ENCODE data around the gene TAS2R1.

TAS2R1 gene

DNA sequence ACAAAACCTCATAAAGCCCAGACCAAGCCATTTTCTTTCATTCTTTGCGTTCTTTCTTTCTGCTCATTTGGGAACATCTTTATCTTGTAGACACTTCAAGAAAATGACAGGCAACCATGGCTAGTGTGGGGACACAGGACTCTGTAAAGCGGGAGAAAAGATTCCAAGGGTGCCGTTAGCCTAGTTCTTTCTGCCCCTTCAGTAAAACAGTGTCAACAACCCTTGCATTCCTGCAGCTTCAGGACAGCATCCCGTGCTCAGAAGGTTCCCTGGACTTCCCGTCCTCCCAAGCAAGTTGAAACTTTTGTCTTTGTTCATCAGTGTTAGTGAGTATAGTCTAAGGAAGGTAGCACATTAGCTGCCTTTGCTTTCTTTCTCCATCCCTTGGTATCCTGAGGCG, 41.9 kb downstream of the TAS2R1 start:
- DNase-seq (ENCODE audit: low read depth in 2 of 2): no peak

DNA sequence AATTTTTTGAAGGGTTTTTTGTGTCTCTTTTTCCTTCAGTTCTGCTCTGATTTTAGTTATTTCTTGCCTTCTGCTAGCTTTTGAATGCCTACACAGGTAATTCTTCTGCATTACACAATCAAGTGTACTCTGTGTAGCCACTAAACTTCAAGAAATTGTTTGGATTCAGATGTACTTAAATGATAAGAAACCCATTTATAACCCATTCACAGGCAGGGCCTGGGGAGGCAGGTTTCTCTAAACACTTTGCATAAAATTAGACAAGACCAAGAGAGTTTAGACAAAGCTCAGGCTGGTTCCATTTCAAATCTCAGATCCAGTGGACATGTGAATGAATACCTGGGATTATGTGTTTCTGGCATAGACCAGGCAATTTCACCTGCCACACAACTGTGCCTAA, 43.0 kb downstream of the TAS2R1 start:
- no peak for DNase-seq (ENCODE audit: low read depth in 2 of 2)

DNA sequence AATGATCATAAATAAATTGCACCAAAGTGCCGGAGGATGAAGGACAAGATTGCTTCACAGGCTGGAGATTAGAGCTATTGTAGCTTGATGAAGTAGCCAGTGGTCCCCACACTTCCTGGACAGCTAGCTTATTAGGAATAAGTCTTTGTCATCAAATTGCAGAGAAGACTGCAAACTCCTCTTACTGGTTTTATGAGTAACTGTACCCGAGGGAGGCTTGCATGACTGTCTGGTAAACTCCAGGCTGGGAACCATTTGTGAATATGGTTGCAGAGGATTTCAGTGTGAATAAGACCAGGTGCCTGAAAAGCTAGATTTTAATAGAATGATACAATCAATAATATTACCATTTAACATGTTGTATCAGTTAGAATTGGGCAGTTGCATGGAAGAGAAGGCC, 47.7 kb downstream of the TAS2R1 start:
- no peak for DNase-seq (ENCODE audit: low read depth in 2 of 2)
